Measurements from ENCODE around the gene JAKMIP1.

DNA sequence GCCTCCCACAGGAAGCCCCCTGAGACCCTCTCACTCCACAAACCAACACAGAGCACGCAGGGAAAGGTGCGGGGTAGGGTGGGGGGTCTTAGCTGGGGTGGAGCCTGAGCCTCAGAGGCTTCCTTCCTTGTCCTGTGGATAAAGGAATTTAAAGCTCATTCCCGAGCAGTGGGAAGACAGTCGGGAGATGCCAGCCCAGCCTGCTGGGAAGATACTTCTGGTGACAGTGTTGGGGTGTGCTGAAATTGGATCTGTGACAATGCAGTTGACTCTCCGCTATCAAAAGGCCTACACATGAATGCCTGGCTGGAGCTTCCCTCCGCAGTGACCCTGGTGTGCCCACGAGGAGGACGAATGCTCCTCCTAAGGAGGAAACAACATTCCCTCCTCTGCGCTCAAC, 45.5 kb downstream of the JAKMIP1 start:
- TF ChIP-seq, protein P1, sequence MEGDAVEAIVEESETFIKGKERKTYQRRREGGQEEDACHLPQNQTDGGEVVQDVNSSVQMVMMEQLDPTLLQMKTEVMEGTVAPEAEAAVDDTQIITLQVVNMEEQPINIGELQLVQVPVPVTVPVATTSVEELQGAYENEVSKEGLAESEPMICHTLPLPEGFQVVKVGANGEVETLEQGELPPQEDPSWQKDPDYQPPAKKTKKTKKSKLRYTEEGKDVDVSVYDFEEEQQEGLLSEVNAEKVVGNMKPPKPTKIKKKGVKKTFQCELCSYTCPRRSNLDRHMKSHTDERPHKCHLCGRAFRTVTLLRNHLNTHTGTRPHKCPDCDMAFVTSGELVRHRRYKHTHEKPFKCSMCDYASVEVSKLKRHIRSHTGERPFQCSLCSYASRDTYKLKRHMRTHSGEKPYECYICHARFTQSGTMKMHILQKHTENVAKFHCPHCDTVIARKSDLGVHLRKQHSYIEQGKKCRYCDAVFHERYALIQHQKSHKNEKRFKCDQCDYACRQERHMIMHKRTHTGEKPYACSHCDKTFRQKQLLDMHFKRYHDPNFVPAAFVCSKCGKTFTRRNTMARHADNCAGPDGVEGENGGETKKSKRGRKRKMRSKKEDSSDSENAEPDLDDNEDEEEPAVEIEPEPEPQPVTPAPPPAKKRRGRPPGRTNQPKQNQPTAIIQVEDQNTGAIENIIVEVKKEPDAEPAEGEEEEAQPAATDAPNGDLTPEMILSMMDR (IDR thresholded peaks at IDR 0.05), result no peak
- no peak for TF ChIP-seq SIN3A (IDR thresholded peaks at IDR 0.05; ENCODE audit: borderline replicate concordance, insufficient read depth, low read depth, low read length)
